GM19455 (cell line): ENCODE data around the gene MTRF1.

Experiments used
- ATAC-seq: cut with Tn5 transposase; IDR thresholded peaks from one replicate; pipeline ENCODE4 v1.9.1; 2021; ENCODE audit not compliant: unreplicated experiment

Gene MTRF1

GRCh38 chr13:41263261-41263971 is at the start of gene MTRF1:
Gene MTRF1 (minus strand): TSS chr13:41263576. CDS start chr13:41260907, 2,669 bp downstream.
- peak; percentile 93 for ATAC-seq

GRCh38 chr13:41313117-41313516 is 49.7 kb upstream of the MTRF1 start:
- no peak for ATAC-seq

GRCh38 chr13:41312176-41312500 is 48.8 kb upstream of the MTRF1 start:
- no peak for ATAC-seq

- peak; percentile 63 for ATAC-seq
These were observed 48.2 kb upstream of the MTRF1 start for GRCh38 chr13:41311406-41312175.

DNA sequence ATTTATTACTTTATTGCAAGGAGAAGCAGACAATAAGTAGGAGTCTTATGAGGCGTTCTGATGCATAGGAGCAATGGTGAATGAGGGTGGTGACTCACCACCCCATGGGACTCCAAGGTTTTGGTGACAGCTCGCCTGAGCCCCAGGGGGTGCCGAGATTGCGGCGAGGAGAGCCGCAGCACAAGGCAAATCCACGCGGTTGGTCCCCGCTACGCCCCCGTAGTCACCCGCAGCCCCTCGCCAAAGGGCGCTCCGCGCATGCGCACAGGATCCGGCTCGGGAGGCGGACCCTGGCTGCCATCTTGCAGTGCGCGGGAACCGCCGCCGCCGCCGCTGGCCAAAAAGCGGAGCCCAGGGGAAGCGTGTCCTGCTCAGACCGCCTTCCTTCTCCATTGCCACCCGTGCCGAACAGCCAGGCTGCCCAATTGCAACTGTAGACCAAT is 47.6 kb upstream of the MTRF1 start, which contains the start of gene NAA16:
Gene NAA16, plus strand, starts transcription at position 305 of the 443 bp plus-strand sequence. CDS start 262 bp downstream, outside the sequence.
- peak; percentile 74 for ATAC-seq

DNA sequence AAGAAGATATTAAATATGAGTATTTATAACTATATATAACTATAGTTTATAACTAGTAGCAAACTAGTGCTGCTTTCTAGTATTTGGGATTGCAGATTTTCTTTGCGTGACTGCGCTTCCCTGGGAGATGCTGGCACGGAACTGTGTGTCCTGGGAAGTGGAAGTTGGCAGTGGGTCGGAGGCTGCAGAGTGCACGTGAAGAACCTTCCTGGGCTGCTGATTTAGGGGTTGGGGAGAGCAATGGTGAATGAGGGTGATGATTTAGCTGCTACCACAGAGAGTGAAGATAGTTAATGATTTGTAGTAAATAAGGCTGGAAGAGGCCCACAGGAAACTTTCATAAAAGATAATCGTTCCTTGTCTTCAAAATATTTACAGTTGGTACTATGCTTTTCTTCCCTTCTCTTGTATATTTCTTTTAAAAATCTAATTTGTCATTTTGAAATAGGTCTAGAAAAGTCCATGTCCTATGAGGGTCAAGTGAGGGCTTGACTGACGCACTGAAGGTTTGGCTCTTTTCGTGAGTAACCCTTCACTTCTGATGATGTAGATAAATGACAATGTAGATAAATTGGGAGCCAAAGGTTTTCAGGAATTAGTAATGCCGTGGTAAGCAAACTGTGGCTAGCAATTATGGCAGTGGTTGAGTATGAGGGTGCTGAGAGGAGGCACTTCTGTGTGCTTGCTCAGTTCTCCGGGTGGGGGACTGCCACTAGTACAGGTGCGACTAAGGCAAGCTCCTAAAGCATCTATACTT is 44.7 kb upstream of the MTRF1 start:
- no peak for ATAC-seq

DNA sequence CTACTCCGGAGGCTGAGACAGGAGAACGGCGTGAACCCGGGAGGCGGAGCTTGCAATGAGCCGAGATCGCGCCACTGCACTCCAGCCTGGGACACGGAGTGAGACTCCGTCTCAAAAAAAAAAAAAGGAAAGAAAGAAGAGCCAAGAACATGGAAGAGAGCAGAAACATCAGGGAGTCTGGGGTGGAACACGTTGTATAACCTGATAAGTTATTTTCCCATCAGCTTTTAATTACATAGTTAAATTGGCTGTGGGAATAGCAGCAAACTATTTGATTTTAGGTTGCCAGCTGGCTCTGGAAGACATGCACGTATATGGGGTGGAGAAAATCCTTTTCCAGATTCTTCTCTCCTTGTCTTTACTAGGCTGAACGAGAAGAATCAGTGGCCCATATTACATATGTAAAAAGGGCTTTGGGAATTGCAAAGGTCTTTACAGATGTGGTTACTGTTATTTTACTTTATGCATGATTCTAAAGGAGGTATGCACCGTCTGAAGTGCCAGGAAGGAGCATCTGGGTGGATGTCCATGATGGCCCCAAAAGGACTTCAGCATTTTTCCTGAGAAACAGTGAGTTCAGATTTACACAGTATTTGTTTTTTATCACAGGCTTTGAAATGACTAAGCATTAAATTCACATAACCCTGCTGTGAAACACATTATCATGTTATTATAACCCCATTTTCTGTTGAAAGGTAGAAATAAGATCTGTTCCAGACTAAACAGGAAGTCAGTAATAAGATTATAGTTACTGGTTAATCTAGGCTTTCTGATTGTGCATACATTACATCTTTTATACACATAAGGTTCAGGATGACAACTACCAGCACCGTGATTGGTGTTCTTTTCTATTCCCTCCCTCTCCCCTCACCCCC is 43.1 kb upstream of the MTRF1 start:
- ATAC-seq: no peak

DNA sequence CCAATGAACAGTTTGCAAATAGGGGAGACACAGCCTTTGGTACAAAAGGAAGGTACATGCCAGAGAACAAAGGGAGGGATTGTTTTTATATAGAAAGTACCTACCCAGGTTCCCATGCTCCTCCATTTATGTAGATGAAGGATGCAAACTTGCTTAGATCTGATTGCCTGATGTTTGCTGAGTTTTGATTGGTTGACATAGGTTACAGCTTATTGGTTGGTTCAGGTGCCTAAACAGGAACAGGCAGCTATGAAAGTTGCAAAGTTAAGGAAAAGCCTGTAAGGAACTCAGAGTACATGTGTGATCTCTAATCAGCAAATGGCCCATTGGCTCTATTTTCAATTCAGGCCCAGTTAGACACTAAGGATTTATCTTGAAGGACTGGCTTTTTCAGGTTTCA is 41.2 kb upstream of the MTRF1 start:
- ATAC-seq: no peak

DNA sequence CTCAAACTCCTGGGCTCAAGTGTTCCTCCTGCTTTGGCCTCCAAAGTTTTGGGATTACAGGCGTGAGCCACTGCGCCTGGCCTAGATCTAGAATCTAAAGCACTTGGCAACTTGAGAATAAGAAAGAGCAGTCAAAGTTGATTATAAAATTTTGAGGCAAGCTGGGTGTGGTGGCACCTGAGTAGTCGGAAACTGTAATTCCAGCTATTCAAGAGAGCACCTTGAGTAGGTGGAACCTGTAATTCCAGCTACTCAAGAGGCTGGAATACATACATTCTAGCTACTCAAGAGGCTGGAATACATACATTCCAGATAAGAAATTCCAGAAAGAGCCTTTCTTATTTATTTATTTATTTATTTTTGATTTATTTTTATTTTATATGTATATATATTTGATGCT is 39.4 kb upstream of the MTRF1 start:
- no peak for ATAC-seq

DNA sequence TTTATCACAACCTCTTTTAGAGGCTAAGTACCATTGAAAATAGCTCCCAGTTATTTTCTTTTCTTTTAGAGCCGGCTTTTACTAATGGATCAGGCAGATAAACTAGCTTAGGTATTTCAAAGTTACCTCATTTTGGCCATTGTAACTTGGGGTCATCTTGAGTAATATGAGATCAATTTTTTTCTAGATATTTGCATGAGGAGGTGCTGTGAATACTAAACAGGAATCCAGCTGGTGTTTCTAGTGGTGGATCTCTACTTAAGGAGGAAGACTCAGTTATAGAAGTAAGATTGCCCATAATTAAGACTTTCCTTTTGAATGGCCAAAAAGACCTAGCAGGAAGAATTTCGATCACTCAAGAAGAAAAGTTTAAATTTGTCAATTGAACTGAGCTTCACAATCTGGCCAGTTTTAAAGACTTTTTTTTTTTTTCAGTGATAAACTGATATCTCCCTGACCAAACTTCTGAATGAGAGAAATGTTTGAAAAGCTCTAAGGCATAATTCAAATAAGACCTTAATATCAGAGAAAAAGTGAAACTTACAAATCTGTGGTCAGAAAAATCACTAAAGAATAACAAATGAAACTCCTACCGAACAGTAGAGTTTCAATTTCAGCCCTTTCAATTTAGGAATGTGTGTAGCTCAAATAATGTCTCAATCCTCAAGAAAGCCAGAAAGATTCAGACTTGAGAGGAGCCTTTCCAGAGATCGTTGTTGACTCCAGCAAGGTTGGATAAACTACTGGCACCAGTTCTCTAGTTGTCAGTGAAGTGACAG is 36.1 kb upstream of the MTRF1 start:
- ATAC-seq: no peak

DNA sequence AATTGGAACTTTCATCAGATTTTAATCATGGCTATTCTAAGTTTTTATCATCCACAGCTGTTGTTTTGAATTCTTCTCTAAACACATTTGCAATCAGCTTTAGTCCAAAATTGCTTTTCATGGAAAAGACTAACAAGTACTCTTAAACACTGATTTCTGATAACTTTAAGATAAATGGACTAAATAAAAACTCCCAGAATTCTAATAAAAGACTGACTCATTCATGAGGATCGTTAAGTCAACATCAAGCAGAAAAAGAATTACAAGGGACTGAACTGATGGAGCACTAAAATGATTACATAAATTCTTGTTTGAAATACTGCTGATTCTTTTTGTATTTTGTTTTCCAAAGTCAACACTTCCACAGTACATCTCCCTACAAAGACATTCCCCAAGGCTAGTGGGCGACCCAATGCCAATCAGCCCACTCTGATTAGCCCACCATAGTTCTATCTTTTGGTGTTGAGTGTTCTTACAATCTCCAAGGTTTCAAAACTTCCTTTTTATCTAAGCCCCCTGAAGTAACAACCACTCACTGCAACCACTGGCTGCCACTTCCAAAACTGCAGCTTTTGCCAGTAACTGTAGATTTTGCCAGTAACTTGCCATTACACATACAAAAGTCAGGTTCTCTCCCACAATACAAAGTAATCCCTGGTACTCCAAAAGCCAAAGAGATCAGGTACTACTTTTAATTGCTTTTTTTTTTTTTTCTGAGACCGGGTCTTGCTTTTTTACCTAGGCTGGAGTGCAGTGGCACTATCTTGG is 33.7 kb upstream of the MTRF1 start:
- ATAC-seq: no peak

GRCh38 chr13:41295973-41296372 is 32.6 kb upstream of the MTRF1 start:
- ATAC-seq: no peak

GRCh38 chr13:41294914-41295313 is 31.5 kb upstream of the MTRF1 start:
- ATAC-seq: no peak

DNA sequence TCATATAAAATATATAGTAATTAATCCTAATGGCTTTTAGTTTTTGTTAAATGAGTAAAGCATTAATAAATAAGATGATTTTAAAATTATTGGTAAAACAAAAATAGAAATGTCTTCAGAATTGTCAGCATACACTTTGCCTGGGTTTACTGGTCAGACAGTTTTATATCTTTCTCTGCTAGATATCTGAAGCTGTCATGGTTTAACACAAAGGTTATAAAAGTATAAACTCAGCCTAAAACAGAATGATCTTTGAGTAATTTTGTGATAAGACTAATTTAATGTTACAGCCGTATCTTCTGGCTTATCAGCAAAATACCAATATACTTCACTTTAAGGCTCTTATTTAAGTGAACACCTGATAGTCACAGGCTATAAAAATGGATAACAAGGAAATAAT is 29.9 kb upstream of the MTRF1 start:
- ATAC-seq: no peak

DNA sequence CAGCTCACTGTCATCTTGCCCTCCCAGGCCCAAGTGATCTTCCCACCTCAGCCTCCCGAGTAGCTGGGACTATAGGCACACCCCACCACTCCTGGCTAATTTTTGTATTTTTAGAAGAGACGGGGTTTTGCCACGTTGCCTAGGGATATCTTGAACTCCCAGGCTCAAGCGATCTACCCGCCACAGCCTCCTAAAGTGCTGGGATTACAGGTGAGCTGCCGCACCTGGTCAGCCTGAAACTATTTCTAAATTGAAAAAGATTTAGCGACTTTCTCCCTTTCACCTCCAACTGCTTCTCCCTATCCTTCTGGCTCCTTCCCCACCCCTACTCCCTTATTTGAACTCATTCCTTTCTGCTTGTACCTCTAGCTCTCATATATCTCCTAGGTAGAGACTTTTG is 27.9 kb upstream of the MTRF1 start:
- no peak for ATAC-seq

- no peak for ATAC-seq
These were observed 26.1 kb upstream of the MTRF1 start for GRCh38 chr13:41289463-41289881.

DNA sequence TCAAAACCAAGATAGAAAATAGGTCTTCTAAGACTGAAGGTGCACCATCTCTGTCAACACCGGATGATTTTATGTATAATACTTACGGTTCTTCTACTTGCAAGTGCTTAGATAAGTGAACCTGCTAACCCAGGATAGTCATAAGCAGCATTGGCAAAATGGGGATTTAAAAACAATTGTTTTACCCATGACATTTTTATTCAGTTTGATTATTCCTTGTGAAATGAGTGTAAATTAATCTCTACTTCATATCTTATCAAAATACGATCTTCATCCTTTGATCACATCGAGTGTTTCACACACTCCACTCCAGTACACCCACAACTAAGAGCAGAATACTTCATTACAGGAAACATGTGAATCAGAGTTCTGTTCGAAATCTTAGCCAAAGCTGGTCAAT is 23.0 kb upstream of the MTRF1 start:
- ATAC-seq: no peak

DNA sequence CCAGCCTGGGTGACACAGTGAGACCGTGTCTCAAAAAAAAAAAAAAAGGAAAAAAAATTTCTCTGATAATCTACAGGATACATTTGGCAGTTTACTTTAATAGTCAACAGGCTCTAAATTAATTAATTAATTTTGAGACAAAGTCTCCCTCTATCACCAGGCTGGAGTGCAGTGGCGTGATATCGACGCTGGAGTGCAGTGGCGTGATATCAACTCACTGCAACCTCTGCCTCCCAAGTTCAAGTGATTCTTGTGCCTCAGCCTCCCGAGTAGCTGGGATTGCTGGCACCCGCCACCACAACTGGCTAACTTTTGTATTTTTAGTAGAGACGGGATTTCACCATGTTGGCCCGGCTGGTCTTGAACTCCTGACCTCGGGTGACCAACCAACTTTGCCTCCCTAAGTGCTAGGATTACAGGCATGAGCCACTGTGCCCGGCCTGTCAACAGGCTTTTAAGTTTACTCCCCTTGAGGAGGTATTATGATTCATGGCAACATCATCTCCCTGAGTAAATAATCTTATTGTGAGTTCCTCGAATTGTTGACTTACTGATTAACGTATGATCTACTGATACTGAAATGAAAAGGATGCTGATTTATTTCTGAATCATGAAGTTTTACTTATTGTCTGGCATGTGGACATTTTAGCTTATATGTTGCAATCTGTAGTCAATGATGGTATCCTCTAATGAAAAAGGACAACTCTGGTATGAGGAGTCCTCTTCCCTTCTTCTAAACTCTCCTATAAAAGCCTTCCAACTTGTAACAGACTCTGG is 21.3 kb upstream of the MTRF1 start:
- ATAC-seq: no peak
